OCI-LY3 (cell line): Measurements from ENCODE around the gene OR10H5.
"Not testable (repeated sequence)": the region's sequence is repeated elsewhere in the genome, so short reads cannot be mapped to it uniquely, and the experiment has no call there.

Source experiments
- H2AFZ ChIP-seq: fragments of 200-600, 300-600 bp; shearing (Covaris generic); 2 replicates; pipeline ENCODE4 v1.6.0; 2014; ENCODE audit warnings: antibody characterized with exemption, low read depth, low read length
- H3K27ac ChIP-seq: fragments of 200-600, 300-600 bp; sonication (generic); 2 replicates; pipeline ENCODE4 v1.5.1; 2014; ENCODE audit warnings: mild to moderate bottlenecking, low read length, moderate library complexity, mixed read lengths
- H3K27me3 ChIP-seq: fragments of 200-600, 300-600 bp; sonication (generic); 2 replicates; pipeline ENCODE4 v1.6.1; 2014; ENCODE audit warnings: low read depth, low read length, mixed read lengths
- H3K36me3 ChIP-seq: fragments of 200-600, 300-600 bp; sonication (generic); replicated peaks from 2 replicates; pipeline ENCODE3; 2014; ENCODE audit warnings: low read depth, low read length, mixed read lengths
- H3K4me1 ChIP-seq: fragments of 300-600, 200-600 bp; sonication (generic); 2 replicates; pipeline ENCODE4 v1.6.1; 2014; ENCODE audit warnings: low read length, mixed read lengths
- H3K4me2 ChIP-seq: fragments of 200-600, 300-600 bp; sonication (generic); 2 replicates; pipeline ENCODE4 v1.6.1; 2014; ENCODE audit warnings: low read length, mixed read lengths
- H3K4me3 ChIP-seq: fragments of 300-600, 200-600 bp; sonication (generic); 2 replicates; pipeline ENCODE4 v1.5.1; 2014; ENCODE audit warnings: antibody characterized with exemption, mild to moderate bottlenecking, low read length, moderate library complexity
- H3K79me2 ChIP-seq: fragments of 300-600, 200-600 bp; shearing (Covaris generic); 2 replicates; pipeline ENCODE4 v1.6.1; 2014; ENCODE audit warnings: mild to moderate bottlenecking, low read length, mixed read lengths
- H3K9ac ChIP-seq: fragments of 300-600, 200-600 bp; shearing (Covaris generic); 2 replicates; pipeline ENCODE4 v1.6.0; 2014; ENCODE audit warnings: mild to moderate bottlenecking, low read length, moderate library complexity
- H3K9me3 ChIP-seq: fragments of 200-600, 300-600 bp; shearing (Covaris generic); 2 replicates; pipeline ENCODE4 v1.6.1; 2014; ENCODE audit warnings: low read length, mixed read lengths; ENCODE audit not compliant: insufficient read depth
- H4K20me1 ChIP-seq: fragments of 200-600, 300-600 bp; sonication (generic); 2 replicates; pipeline ENCODE4 v1.6.1; 2016; ENCODE audit warnings: low read length, mixed read lengths; ENCODE audit not compliant: insufficient read depth
- CTCF ChIP-seq: fragments of 200-600, 300-600 bp; sonication (generic); IDR thresholded peaks from 2 replicates; pipeline ENCODE4 v1.5.1; 2014; ENCODE audit warnings: antibody characterized with exemption, low read length, low read depth
- EZH2phosphoT487 ChIP-seq: fragments of 200-600 bp; shearing (Covaris generic); IDR thresholded peaks from 2 replicates; pipeline ENCODE4 v1.6.1; 2018; ENCODE audit warnings: antibody characterized with exemption, mixed run types, low read depth

The OR10H5 gene

GRCh38 chr19:15825753-15826152 is 38.3 kb downstream of the OR10H5 start:
- Histone ChIP-seq H3K36me3 (no peaks in the 10 kb centered on the region), H3K79me2 (no peaks in the 10 kb centered on the region), H4K20me1 (no peaks in the 10 kb centered on the region), H3K27me3 (peaks cover 5% of the 10 kb centered on the region; the same call in 1 of the 2 replicates), H3K9me3 (no peaks in the 10 kb centered on the region), H3K4me1 (peaks cover 8% of the 10 kb centered on the region; the same call in 1 of the 2 replicates), H3K9ac (no peak overlapping the region), H3K27ac (no peak overlapping the region), H3K4me3 (no peak overlapping the region), H3K4me2 (no peak overlapping the region), H2AFZ (no peak overlapping the region)
- TF ChIP-seq CTCF (no peak), EZH2phosphoT487 (no peak)

GRCh38 chr19:15828121-15828610 is 40.7 kb downstream of the OR10H5 start:
- Histone ChIP-seq H3K9me3 (no peaks in the 10 kb centered on the region), H3K4me2 (peak overlapping the region; percentile 30; the same call in 1 of the 2 replicates), H3K4me3 (no peak overlapping the region), H2AFZ (no peak overlapping the region), H3K79me2 (no peaks in the 10 kb centered on the region), H3K27me3 (peaks cover 5% of the 10 kb centered on the region; the same call in 1 of the 2 replicates), H3K4me1 (peaks cover 8% of the 10 kb centered on the region; the same call in 1 of the 2 replicates), H3K36me3 (no peaks in the 10 kb centered on the region), H3K9ac (no peak overlapping the region), H4K20me1 (no peaks in the 10 kb centered on the region), H3K27ac (no peak overlapping the region)
- TF ChIP-seq CTCF (no peak), EZH2phosphoT487 (no peak)

- H3K4me1 ChIP-seq, H3K9me3 ChIP-seq, H3K36me3 ChIP-seq, H3K9ac ChIP-seq, H2AFZ ChIP-seq, H3K4me3 ChIP-seq, H3K79me2 ChIP-seq, H3K27me3 ChIP-seq, H3K27ac ChIP-seq, H4K20me1 ChIP-seq: not testable (repeated sequence)
- peak overlapping the region; percentile 30; the same call in 1 of the 2 replicates for H3K4me2 ChIP-seq
Observed at GRCh38 chr19:15828611-15829305, 41.3 kb downstream of the OR10H5 start.

- Histone ChIP-seq H3K9me3 (no peaks in the 10 kb centered on the region), H3K27ac (no peak overlapping the region), H3K4me2 (no peak overlapping the region), H3K4me1 (peaks cover 8% of the 10 kb centered on the region; the same call in 1 of the 2 replicates), H3K9ac (no peak overlapping the region), H2AFZ (no peak overlapping the region), H3K79me2 (no peaks in the 10 kb centered on the region), H3K36me3 (no peaks in the 10 kb centered on the region), H3K27me3 (peaks cover 5% of the 10 kb centered on the region; the same call in 1 of the 2 replicates), H4K20me1 (no peaks in the 10 kb centered on the region), H3K4me3 (no peak overlapping the region)
- no peak for TF ChIP-seq CTCF
- no peak for TF ChIP-seq EZH2phosphoT487
Observed at GRCh38 chr19:15829306-15829698, 41.8 kb downstream of the OR10H5 start.
